ENCODE results near the gene MPPED2. TPM values are rescaled to one million over a fixed set of nuclear protein-coding genes. Genes with fewer than 3 reads are reported as not detected.

MPPED2 gene
- total RNA-seq, 1 donor from 2014 or later = 13.7 TPM

GRCh38 chr11:30364837-30365482 is 221.2 kb downstream of the MPPED2 start:
- DNase-seq (ENCODE audit: low spot score) = no peak

GRCh38 chr11:30364139-30364836 is 221.9 kb downstream of the MPPED2 start:
- no peak for DNase-seq (ENCODE audit: low spot score)

GRCh38 chr11:30360741-30361140 is 225.4 kb downstream of the MPPED2 start:
- no peak for DNase-seq (ENCODE audit: low spot score)

Measured in umbilical cord (tissue), 2 donors.